NCI-H748 treated with DMSO at 0.1 percent for 48 hours (cell line): ENCODE results near the gene DARS1.
A peak's percentile ranks its signal among the peaks of the same experiment; 100 is the strongest.

Experiments used
- DNase-seq: peaks from one replicate; lab custom pipeline; 2025; lab: John Stamatoyannopoulos, UW

DARS1 gene

GRCh38 chr2:135985018-135985825 is at the start of gene DARS1:
Gene DARS1, minus strand, starts transcription at chr2:135985626. Its CDS starts 158 bp downstream, at chr2:135985468.
- peak; percentile 75 for DNase-seq

- DNase-seq, result no peak
These were observed 49.2 kb upstream of the DARS1 start for GRCh38 chr2:136034629-136035028.

GRCh38 chr2:136032817-136033535 is 47.5 kb upstream of the DARS1 start:
- DNase-seq, result no peak

GRCh38 chr2:136032192-136032591 is 46.8 kb upstream of the DARS1 start:
- no peak for DNase-seq

- DNase-seq, result no peak
These were observed 46.3 kb upstream of the DARS1 start for GRCh38 chr2:136031711-136032110.

GRCh38 chr2:136030406-136030805 is 45.0 kb upstream of the DARS1 start:
- DNase-seq, result no peak

- DNase-seq, result no peak
These were observed 43.7 kb upstream of the DARS1 start for GRCh38 chr2:136029149-136029548.

GRCh38 chr2:136028001-136028400 is 42.6 kb upstream of the DARS1 start:
- no peak for DNase-seq

GRCh38 chr2:136027112-136027511 is 41.7 kb upstream of the DARS1 start:
- no peak for DNase-seq

- DNase-seq, result peak; percentile 60
These were observed 39.9 kb upstream of the DARS1 start for GRCh38 chr2:136025057-136025973.

- no peak for DNase-seq
These were observed 39.2 kb upstream of the DARS1 start for GRCh38 chr2:136024616-136025015.

- DNase-seq, result no peak
These were observed 38.8 kb upstream of the DARS1 start for GRCh38 chr2:136024185-136024584.

GRCh38 chr2:136023416-136023815 is 38.0 kb upstream of the DARS1 start:
- no peak for DNase-seq

- DNase-seq, result no peak
These were observed 37.1 kb upstream of the DARS1 start for GRCh38 chr2:136022396-136023146.

- DNase-seq, result no peak
These were observed 36.5 kb upstream of the DARS1 start for GRCh38 chr2:136021976-136022375.

GRCh38 chr2:136021406-136021805 is 36.0 kb upstream of the DARS1 start:
- DNase-seq, result no peak

- DNase-seq, result no peak
These were observed 35.4 kb upstream of the DARS1 start for GRCh38 chr2:136020831-136021230.

GRCh38 chr2:136019825-136020224 is 34.4 kb upstream of the DARS1 start:
- no peak for DNase-seq

- no peak for DNase-seq
These were observed 33.9 kb upstream of the DARS1 start for GRCh38 chr2:136019306-136019705.

- DNase-seq, result no peak
These were observed 32.4 kb upstream of the DARS1 start for GRCh38 chr2:136017786-136018185.

- no peak for DNase-seq
These were observed 31.4 kb upstream of the DARS1 start for GRCh38 chr2:136016836-136017235.

GRCh38 chr2:136016427-136016826 is 31.0 kb upstream of the DARS1 start:
- no peak for DNase-seq
